Measurements from ENCODE around the gene TMPRSS11A.

The TMPRSS11A gene

GRCh38 chr4:67963356-67963755 is at the start of gene TMPRSS11A:
Gene TMPRSS11A (minus strand): TSS chr4:67963493. CDS start chr4:67963393, 100 bp downstream.
- DNase-seq (ENCODE audit: low spot score): no peak

- DNase-seq (ENCODE audit: low spot score): no peak
These were observed 48.4 kb upstream of the TMPRSS11A start for GRCh38 chr4:68011684-68012083.

GRCh38 chr4:68002906-68003305 is 39.6 kb upstream of the TMPRSS11A start:
- no peak for DNase-seq (ENCODE audit: low spot score)

- no peak for DNase-seq (ENCODE audit: low spot score)
These were observed 32.8 kb upstream of the TMPRSS11A start for GRCh38 chr4:67996127-67996526.

- DNase-seq (ENCODE audit: low spot score): no peak
These were observed 25.7 kb upstream of the TMPRSS11A start for GRCh38 chr4:67988991-67989390.

- no peak for DNase-seq (ENCODE audit: low spot score)
These were observed 20.0 kb upstream of the TMPRSS11A start for GRCh38 chr4:67983333-67983732.

GRCh38 chr4:67980512-67980911 is 17.2 kb upstream of the TMPRSS11A start:
- DNase-seq (ENCODE audit: low spot score): no peak

GRCh38 chr4:67973608-67974007 is 10.3 kb upstream of the TMPRSS11A start:
- no peak for DNase-seq (ENCODE audit: low spot score)

- no peak for DNase-seq (ENCODE audit: low spot score)
These were observed 8.4 kb downstream of the TMPRSS11A start for GRCh38 chr4:67954890-67955289.

- DNase-seq (ENCODE audit: low spot score): no peak
These were observed 22.2 kb downstream of the TMPRSS11A start for GRCh38 chr4:67941074-67941473.

GRCh38 chr4:67940506-67940905 is 22.8 kb downstream of the TMPRSS11A start:
- no peak for DNase-seq (ENCODE audit: low spot score)

GRCh38 chr4:67939195-67939594 is 24.1 kb downstream of the TMPRSS11A start:
- no peak for DNase-seq (ENCODE audit: low spot score)

- DNase-seq (ENCODE audit: low spot score): no peak
These were observed 27.4 kb downstream of the TMPRSS11A start for GRCh38 chr4:67935888-67936287.

- DNase-seq (ENCODE audit: low spot score): no peak
These were observed 28.7 kb downstream of the TMPRSS11A start for GRCh38 chr4:67934628-67935027.

GRCh38 chr4:67933755-67934154 is 29.5 kb downstream of the TMPRSS11A start:
- DNase-seq (ENCODE audit: low spot score): no peak

- no peak for DNase-seq (ENCODE audit: low spot score)
These were observed 30.3 kb downstream of the TMPRSS11A start for GRCh38 chr4:67933038-67933437.

- DNase-seq (ENCODE audit: low spot score): no peak
These were observed 32.0 kb downstream of the TMPRSS11A start for GRCh38 chr4:67931256-67931655.

- DNase-seq (ENCODE audit: low spot score): no peak
These were observed 33.9 kb downstream of the TMPRSS11A start for GRCh38 chr4:67929426-67929825.

GRCh38 chr4:67928546-67928945 is 34.7 kb downstream of the TMPRSS11A start:
- no peak for DNase-seq (ENCODE audit: low spot score)

- no peak for DNase-seq (ENCODE audit: low spot score)
These were observed 36.0 kb downstream of the TMPRSS11A start for GRCh38 chr4:67927251-67927650.

- no peak for DNase-seq (ENCODE audit: low spot score)
These were observed 36.8 kb downstream of the TMPRSS11A start for GRCh38 chr4:67926485-67926884.

GRCh38 chr4:67922697-67923096 is 40.6 kb downstream of the TMPRSS11A start:
- DNase-seq (ENCODE audit: low spot score): no peak

GRCh38 chr4:67918428-67918827 is 44.9 kb downstream of the TMPRSS11A start:
- DNase-seq (ENCODE audit: low spot score): peak; percentile 5

- DNase-seq (ENCODE audit: low spot score): no peak
These were observed 47.8 kb downstream of the TMPRSS11A start for GRCh38 chr4:67915400-67915966.

GRCh38 chr4:67912080-67912479 is 51.2 kb downstream of the TMPRSS11A start:
- no peak for DNase-seq (ENCODE audit: low spot score)
